CD4-positive, alpha-beta T cell treated with Interleukin-4 for 4 hours (primary cell): Measurements from ENCODE around the gene FKBP9.
"Not testable (repeated sequence)": the region's sequence is repeated elsewhere in the genome, so short reads cannot be mapped to it uniquely, and the experiment has no call there.

Experiments used
- DNase-seq: peaks from one replicate; pipeline ENCODE4 v3.0.0-alpha.2; 2020

Gene FKBP9, protein sequence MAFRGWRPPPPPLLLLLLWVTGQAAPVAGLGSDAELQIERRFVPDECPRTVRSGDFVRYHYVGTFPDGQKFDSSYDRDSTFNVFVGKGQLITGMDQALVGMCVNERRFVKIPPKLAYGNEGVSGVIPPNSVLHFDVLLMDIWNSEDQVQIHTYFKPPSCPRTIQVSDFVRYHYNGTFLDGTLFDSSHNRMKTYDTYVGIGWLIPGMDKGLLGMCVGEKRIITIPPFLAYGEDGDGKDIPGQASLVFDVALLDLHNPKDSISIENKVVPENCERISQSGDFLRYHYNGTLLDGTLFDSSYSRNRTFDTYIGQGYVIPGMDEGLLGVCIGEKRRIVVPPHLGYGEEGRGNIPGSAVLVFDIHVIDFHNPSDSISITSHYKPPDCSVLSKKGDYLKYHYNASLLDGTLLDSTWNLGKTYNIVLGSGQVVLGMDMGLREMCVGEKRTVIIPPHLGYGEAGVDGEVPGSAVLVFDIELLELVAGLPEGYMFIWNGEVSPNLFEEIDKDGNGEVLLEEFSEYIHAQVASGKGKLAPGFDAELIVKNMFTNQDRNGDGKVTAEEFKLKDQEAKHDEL

GRCh38 chr7:32957326-32958045 is at the start of gene FKBP9:
TSS of gene FKBP9 (plus strand) at chr7:32957440. CDS start at chr7:32957574, 134 bp downstream.
- no peak for DNase-seq

GRCh38 chr7:32910195-32910594 is 47.0 kb upstream of the FKBP9 start:
- no peak for DNase-seq

- DNase-seq: no peak
Observed at GRCh38 chr7:32914184-32914583, 43.1 kb upstream of the FKBP9 start.

GRCh38 chr7:32915041-32915536 is 42.2 kb upstream of the FKBP9 start:
- DNase-seq: no peak

- DNase-seq: no peak
Observed at GRCh38 chr7:32916006-32916405, 41.2 kb upstream of the FKBP9 start.

DNA sequence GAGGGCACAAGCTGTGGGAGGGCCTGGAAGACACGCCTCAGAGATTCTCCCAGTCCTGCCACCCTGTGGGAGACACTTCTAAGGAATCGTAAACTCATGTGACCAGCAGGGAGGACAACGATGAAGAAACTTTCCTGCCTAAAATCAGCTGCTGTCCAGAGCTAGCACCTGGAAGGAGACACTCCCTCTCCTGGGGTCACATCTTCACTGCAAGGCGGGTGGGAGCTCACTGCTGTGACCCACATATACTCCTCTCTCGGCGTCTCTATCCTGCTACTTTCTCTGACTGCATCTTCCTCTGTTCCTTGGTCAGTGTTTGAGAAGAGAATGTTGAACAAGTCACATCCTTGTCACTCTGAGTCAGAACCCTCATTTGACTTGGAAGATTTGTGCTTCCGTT is 40.2 kb upstream of the FKBP9 start:
- not testable (repeated sequence) for DNase-seq

DNA sequence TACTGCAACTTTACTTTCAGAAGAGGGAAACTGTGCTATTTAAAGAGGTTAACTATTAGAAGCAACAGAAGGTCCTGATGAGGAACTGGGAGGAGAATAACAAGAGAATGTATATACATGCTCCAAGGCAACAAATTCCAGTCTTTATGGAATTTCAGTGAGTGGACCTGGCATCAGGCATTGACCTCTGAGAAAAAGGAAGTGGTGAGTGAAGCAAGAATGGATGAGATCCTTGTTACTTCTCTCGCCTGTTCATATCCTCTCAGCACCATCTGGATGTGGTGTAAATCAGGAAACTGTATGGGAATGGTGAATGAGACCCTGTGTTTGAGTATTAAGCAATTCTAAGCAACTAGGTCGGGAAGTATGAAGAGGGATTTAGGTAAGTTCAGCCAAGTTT is 35.3 kb upstream of the FKBP9 start:
- no peak for DNase-seq

DNA sequence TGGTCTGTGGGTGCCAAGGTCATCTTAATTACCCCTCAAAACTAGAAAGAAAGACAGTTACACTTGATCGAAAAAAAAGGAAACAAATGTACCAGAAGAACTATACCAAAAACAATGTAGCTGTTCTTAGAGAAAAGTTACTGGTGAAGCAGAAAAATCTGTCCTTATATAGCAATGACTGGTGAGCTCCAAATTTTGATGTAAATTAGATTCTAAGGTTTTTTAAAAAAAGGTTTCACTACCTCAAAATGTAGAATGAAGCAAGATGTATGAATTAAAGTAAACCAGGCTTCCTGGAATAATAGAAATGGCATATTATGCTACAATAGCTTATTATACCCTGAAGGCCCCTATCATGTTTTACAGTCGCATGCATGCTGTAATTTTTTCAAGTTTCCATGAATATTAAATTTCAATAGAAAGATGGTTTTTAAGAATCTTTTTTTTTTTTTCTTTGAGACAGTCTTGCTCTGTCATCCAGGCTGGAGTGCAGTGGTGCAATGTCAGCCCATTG is 28.4 kb upstream of the FKBP9 start:
- no peak for DNase-seq

DNA sequence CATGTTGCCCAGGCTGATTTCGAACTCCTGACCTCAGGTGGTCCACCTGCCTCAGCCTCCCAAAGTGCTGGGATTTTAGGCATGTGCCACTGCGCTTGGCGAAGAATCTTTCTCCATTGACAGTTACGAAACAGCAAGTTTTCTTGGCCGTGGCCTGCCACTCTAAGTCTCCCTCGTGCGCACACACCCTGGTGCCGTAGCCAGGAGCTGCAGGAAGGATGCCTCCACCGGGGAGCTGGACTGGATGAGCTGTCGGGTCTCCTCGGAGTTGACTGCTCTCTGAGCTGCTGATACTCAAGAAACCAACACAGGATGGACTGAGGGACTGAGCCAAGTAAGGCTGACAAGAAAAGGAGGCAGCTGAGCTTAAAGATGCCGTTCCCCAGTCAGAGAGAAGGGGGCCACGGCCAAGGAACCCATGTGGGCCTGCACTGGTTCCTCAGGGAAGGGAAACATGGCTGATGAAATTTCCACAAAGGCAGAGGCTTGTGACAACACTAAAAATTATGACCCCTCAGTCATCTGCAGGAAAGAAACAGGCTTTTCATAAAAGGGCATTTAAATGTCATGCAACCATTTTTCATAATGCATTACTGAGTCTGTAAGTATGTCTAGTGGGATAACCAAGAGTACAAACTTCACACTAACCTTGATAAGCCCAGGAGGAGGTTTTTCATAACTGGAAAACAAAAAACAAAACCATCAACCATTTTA is 27.7 kb upstream of the FKBP9 start:
- DNase-seq: no peak

DNA sequence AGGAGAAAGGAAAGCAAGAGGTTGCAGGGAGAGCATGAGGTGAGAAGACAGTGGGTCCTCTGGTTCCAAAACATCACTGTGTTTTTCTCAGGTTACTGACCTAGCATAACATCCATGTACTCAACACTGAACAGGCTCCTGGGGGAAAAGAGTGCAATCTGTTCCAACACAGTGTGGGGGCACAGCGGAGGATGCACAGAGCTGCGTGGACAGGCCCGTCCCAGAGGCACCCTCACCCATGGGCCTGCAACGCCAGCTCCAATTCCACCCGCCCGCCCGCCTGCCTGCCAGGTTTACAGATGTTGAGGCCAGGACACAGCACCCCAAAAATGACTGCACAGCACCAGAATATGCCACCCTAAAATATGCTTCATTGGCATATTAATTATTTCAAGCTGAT is 26.9 kb upstream of the FKBP9 start:
- DNase-seq: no peak

DNA sequence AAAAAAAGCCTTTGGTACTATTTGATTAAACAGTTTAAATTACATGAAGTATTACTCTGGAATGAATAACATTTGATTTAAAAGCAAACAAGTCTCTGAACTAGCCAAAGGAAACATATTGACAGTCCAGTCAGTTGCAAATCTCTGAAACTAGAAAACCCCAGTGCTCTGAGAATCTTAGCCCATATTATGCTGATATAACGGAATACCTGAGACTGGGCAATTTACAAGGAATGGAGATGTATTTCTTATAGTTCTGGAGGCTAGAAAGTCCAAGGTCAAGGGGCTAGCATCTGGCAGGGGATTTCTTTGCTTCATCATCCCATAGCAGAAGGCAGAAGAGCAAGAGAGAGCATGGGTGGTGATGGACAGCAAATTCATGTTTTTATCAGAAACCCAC is 21.7 kb upstream of the FKBP9 start:
- no peak for DNase-seq

GRCh38 chr7:32936689-32937088 is 20.6 kb upstream of the FKBP9 start:
- no peak for DNase-seq

GRCh38 chr7:32937344-32938174 is 19.7 kb upstream of the FKBP9 start:
- DNase-seq: no peak

GRCh38 chr7:32941181-32941580 is 16.1 kb upstream of the FKBP9 start:
- no peak for DNase-seq

DNA sequence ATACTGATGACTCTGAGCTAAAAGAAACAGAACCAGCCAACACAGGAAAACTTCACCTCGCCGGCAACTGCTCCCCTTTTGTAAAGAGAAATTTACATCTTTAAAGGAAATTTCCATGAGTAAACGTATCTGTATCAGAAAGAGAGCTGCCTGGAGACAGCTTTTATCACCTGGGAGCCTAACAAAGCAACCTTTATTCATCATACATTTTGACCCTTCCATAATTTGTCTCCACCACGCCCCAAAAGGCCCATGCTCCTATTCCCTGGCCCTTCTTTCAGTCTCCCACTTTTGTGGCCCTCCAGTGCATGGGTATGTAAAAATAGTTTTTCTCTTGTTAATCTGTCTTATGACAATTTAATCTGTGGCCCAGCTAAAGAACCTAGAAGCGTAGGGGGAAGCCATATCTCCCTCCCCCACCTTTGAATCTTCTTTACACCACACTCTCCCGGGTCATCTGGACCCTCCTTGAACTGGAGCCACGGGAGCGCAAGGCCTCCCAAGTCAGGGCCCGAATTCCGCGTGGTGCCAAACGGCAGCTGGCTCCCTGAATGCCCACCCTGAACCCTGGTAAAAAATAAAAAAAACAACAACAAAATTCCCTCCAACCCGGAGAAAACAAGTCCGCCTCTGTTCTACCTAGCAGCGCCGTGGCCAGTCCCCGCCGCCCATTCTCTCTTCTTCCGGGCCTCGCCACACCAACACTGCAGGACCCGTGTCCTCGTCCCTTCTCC is 15.4 kb upstream of the FKBP9 start:
- DNase-seq: no peak

GRCh38 chr7:32942415-32943251 is 14.6 kb upstream of the FKBP9 start:
- DNase-seq: peak; percentile 59

DNA sequence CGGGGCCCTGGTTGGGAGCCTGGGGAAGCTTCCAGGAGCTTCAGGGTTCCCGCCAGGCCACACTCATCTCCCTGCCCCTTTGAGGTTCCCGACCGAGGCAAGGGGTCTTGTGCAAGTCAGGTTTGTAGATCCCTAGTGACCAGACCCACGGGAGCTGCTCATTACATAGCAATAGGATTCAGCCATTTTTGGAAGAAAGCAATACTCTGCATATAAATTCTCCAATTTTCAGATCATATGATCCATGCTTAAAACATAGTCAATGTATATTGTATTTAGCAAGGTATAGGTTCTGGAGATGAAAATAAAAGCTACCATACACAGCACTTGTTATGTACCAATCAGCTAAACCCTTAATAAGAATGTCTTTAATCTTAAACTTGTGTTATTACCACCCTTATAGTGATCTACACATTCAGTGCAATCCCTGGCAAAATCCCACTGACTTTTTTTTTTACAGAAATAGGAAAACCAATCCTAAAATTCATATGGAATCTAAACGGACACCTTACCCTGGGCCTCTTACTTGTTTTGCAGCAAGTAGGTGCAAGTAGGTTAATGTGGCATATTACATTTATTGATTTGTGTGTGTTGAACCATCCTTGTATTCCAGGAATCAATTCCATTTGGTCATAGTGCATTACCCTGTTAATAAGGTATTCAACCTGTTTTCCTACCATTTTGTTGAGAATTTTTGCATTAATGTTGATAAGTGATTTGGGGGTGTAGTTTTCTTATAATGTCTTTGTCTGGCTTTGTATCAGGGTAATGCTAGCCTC is 13.8 kb upstream of the FKBP9 start:
- DNase-seq: no peak

DNA sequence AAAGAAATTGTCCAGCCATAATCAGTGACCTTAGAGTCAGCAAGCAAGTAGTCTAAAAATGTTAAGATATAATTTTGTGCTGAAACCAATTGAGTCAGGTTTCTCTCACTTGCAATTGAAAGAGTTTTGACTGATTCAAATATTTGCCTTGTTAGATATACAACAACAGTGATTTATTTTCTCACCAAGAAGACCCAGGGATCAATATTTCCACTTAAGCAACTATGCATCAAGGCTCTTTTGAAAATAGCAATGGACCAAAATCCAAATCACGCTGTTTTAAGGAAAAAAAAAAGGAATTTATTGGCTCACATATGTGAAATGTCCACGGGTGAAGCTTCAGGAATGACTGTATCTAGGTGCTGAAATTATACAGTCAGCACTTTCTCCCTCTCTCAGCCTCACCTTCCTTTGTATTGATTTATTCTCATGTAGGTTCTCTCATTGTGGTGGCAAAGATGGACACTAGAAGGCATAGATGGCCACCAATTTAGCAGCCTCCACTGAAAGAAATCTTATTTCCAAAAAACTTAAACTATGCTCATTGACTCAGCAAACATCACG is 9.7 kb upstream of the FKBP9 start:
- no peak for DNase-seq

DNA sequence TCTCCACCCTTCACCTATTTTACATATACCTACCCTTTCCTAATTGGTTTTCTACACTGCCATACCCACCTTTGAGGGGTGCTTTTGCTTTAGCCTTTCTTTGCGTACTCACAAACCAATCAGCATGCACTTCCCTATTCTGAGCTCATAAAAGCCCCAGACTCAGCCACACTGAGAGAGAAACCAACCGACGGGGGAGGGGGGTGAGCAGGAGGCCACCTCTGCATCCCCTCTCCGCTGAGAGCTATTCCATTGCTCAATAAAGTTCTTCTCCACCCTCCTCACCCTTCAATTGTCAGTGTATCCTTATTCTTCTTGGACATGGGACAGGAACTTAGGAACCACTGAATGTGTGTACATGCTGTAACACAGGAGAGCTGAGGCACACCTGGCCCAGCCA is 9.0 kb upstream of the FKBP9 start:
- DNase-seq: no peak
